Activated CD8-positive, alpha-beta memory T cell treated with anti-CD3 and anti-CD28 coated beads for 24 hours (primary cell): ENCODE results near the gene DERL2.

Source experiments
- DNase-seq: peaks from one replicate; pipeline ENCODE4 v3.0.0-alpha.2; 2020

The DERL2 gene

GRCh38 chr17:5500589-5501391 lies 14.8 kb upstream of the DERL2 start:
- DNase-seq = peak; percentile 83

GRCh38 chr17:5500247-5500588 lies 14.2 kb upstream of the DERL2 start:
- peak; percentile 66 for DNase-seq

DNA sequence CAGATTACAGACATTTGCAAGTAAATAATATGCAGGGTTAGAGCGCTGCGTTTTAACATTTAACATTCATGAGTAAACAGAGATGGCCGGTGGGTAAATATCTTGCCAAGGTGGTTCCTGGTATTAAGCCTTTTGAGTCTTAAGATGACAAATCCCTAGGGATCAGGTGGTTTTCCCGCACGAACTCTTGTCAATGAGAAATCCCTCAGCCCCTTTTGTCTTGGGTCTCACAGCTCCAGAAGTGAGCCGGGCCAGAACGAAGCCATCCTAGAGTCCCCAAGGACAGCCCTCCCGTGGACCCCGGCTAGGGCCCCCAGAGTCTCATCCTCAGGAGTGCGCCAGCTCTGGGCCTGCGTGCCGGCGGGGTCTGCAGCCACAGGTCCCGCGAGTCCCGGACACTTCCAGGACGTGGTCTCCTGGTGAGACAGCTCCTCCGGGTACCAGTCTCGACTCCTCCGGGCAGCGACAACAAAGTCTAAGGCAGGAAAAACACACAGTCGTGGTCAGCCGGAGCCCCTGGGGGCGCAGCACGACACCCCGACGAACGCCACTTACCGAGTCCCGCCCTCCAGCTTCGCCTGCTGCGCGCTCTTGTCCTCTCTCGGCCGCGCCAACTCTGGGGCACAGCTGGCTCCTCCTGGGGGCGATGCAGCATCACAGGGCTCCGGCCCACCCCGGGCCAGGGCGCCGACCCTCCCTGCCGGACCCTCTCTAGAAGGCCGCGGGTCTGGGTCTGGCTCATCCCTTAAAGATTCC lies 13.7 kb upstream of the DERL2 start:
- DNase-seq = peak; percentile 60

GRCh38 chr17:5492970-5493369 lies 7.0 kb upstream of the DERL2 start:
- no peak for DNase-seq

DNA sequence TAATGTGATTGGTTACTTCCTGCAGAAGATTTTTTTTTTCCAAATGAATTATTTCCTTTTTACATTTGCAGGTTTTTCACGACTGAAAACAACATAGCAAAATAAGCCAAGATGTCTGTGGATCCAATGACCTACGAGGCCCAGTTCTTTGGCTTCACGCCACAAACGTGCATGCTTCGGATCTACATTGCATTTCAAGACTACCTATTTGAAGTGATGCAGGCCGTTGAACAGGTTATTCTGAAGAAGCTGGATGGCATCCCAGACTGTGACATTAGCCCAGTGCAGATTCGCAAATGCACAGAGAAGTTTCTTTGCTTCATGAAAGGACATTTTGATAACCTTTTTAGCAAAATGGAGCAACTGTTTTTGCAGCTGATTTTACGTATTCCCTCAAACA lies 2.8 kb upstream of the DERL2 start:
- DNase-seq = no peak

GRCh38 chr17:5486206-5487124 lies 487 bp upstream of the DERL2 start, which contains the start of gene MIS12:
Gene MIS12, plus strand, starts transcription at chr17:5486566. Its CDS starts 2,297 bp downstream, at chr17:5488863.
- peak; percentile 95 for DNase-seq

GRCh38 chr17:5481451-5481850 lies 4.5 kb downstream of the DERL2 start:
- no peak for DNase-seq

DNA sequence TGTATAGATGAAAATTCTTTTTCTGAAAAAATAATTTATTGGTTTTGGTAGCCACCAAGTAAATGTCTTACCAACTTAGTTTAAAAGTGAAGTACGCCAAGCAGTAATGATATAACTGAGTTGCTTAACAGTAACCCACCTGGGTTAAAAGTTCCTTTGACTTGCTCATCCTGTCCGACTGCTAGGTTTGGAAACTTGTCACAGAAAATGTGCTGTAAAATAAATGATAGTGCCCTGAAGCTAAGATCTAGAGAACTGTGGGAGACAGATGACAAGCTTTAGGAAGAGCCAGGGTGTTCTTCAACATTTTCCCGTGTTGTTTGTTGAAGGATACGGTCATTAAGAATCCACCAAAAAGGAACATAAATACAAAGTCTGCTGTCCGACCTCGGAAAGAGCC lies 5.0 kb downstream of the DERL2 start:
- no peak for DNase-seq

- DNase-seq = no peak
Measured at GRCh38 chr17:5478992-5479391, 7.0 kb downstream of the DERL2 start.

DNA sequence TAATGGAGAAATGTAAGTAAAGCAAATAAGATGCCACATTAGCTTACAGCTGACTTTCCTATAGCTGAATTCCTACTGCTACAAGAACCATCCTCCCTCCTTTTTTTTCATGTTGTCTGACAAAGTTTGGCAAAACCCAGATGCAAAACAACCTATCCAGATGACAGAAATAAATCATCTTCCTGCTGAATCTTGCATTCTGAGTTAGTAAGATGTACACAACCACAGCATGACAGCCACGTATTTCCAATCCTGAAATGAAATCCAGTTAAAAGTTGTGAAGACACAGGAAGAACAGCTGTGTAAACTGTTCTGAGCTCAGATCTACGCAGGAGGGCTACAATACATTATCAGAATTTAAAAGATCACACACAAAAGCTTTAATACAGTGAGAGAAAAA lies 12.1 kb downstream of the DERL2 start:
- no peak for DNase-seq

DNA sequence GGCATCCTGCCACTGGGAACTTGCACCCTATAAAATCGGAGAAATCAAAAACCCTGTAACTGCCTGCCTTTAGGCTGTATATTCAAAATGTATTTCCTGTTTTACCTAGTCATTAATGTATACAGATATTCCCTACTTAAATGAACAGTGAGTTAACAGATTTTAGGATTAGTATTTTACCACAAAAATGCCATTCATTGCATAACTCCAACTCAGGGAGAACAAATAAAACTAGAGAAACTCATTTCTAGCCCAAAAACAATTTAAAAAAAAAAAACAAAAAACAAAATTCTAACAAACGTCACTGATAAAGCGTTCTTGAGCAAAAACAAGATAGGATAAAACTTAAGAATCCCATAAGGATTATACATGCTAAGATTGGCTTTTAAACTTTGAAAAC lies 13.5 kb downstream of the DERL2 start:
- DNase-seq = no peak

- DNase-seq = no peak
Measured at GRCh38 chr17:5468075-5468473, 17.9 kb downstream of the DERL2 start.

DNA sequence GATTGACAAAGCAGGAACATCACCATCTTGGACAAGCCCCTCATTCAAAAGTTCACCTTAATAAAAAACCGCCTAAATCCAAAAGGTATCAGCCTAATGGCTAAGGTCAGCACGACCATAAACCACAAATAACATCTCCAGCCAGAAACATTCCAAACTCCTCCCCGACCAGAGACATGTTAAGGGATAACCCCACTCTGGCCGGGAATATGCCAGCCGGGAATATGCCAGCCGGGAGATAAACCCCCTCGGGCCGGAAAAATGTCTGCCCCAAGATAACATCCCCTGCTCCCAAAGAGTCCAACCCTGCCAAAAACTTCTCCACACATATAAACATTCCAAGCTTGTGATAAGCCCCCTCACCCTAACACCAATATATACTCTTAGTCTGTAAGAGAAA lies 18.6 kb downstream of the DERL2 start:
- no peak for DNase-seq

GRCh38 chr17:5466295-5466694 lies 19.7 kb downstream of the DERL2 start:
- no peak for DNase-seq

GRCh38 chr17:5464717-5465507 lies 21.1 kb downstream of the DERL2 start:
- DNase-seq = no peak

DNA sequence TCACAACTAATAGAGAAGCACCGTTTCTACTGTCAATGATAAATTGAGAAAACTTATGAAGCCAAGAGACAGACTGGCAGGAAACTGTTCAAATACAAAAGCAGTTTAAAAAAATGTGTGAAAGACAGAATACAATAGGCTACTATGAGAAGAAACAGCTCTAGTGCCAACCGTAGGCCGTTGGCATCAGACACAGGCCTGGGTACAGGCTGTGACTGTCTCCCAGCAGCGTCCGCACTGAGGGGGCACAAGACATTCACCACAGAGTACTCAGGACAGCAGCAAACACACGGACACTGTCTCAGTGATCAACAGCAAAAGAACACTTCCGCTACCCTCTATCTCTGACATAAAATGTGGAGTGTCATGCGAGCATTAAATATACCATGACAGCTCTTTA lies 39.2 kb downstream of the DERL2 start:
- DNase-seq = no peak

GRCh38 chr17:5444209-5444608 lies 41.8 kb downstream of the DERL2 start:
- no peak for DNase-seq

DNA sequence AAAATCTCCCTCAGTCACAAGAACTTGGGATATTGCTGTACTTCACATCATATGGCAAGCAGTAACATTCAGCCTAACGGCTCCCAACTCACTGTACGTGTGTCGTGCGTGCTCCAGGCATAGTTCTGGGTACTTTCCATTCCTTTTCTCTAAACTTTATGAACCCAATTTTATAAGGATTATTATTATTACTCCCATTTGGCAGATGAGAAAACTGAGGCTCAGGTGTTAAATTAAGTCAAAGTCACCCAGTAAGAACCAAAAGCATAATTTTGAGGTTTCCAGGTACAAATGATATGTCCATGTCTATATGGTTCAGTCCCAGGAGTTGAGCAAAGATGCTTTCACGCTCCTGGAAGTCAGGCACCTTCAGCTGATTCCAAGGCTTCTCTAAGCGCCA lies 42.2 kb downstream of the DERL2 start:
- DNase-seq = no peak

GRCh38 chr17:5439446-5439764 lies 46.6 kb downstream of the DERL2 start:
- DNase-seq = no peak

GRCh38 chr17:5438716-5439445 lies 47.1 kb downstream of the DERL2 start, which contains the start of gene C1QBP:
Gene C1QBP, minus strand, starts transcription at chr17:5439155. Its CDS starts 82 bp downstream, at chr17:5439073.
- peak; percentile 97 for DNase-seq

- no peak for DNase-seq
Measured at GRCh38 chr17:5437721-5438317, 48.2 kb downstream of the DERL2 start.
